HG03139 (cell line): ENCODE results near the gene CIC.

ENCODE experiments used
- ATAC-seq: cut with Tn5 transposase; IDR thresholded peaks from one replicate; pipeline ENCODE4 v1.9.1; 2021; ENCODE audit not compliant: unreplicated experiment

The CIC gene

DNA sequence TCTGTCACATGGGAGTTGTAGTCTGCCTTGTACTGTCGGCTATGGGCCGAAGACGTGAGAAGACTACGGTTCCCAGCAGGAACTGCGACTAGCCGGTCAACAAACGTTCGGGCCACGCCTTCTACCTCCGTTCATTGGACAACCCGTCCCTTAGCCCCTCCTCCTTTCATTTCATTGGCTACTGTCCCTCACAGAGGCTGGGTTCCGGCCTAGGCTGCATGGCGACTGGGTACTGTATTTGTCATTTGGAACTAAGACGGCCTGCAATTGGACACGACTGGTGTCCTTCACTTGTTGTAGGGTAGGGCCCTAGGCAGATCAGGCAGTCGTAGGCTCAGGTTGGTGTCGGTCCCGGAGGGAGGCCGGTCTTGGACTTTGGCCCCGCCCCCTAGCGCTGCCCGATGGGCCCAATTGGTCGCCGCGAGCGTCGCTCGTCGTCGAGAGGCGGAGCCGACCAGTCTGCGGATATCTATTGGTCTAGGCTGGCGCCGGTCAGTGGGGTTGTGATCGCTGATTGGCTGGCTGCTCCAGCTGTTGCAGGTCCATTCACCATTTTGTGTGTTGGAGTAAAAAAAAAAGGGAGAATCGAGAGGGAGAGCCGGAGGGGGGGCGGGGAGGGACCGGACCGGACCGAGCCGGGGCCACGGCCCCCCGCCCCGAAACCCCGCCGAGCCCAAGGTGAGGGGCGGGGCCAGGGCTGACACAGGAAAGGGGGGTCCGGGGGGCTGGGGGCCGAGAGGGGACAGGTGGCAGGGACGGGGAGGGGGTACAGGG, at the start of gene CIC:
Gene CIC, plus strand, starts transcription at position 549 of the 774 bp plus-strand sequence. CDS start 2,532 bp downstream, outside the sequence.
- ATAC-seq: peak; percentile 72

DNA sequence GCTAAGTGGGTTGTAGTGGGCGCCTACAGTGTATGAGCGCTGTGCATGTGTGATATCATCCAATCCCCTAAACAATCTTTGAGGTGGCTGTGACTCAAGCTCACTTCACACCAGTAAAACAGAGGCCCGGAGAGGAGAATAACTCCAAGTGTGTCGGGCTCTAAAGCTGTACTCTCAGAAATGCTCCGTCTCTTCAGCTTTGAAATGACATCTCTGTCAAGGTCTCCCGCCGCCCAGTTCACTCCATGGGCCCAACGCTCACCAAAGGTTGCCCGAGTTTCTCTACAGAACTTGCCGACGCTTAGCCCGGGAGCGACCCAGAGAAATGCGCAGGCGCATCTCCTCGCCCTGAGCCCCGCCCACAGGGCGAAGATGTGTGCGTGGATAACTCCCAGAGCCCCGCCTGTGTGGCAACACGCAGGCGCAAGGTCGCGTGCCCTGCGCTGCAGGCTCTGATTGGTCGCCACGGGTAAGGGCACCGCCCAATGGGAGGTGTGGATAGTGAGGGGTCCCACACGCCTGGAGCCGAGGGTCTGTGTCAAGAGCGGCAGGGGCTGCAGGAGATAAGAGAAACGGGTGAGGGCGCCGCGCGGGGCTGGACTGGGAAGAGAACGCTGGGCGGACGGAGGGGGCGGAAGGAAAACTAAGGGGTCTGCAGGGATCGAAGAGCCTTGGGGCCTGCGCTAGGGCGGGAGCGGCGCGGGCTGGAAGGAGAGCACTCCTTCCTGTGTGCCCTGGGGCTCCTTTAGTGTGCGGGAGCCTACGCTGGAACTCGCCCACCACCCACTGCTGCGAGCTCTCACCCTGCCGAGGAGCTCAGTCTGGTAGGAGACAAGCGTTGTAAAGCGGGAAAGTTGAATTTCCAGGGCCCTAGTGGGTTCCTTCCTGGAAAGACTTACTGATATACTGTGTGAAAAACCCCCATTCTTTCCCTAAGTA, 49.0 kb upstream of the CIC start, which contains the start of gene ZNF526:
Gene ZNF526, plus strand, starts transcription at position 501 of the 939 bp plus-strand sequence. CDS start 4,092 bp downstream, outside the sequence.
- peak; percentile 68 for ATAC-seq

DNA sequence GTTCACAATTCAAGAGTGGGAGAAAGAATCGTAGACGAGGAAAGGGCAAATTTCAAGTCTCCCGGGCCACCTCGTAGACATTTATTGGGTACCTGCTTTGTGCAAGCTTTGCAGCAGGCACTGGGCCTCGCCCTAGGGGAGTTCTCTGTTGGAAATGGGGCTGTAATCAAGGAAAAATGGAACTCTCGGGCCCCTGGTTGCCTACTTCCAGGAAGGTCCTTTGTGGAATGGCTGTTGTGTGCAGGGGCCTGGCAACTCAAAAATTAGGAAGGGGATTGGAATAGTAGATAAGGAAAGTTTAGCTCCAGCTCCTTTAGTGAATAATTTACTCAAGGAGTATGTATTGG, 48.3 kb upstream of the CIC start:
- no peak for ATAC-seq

DNA sequence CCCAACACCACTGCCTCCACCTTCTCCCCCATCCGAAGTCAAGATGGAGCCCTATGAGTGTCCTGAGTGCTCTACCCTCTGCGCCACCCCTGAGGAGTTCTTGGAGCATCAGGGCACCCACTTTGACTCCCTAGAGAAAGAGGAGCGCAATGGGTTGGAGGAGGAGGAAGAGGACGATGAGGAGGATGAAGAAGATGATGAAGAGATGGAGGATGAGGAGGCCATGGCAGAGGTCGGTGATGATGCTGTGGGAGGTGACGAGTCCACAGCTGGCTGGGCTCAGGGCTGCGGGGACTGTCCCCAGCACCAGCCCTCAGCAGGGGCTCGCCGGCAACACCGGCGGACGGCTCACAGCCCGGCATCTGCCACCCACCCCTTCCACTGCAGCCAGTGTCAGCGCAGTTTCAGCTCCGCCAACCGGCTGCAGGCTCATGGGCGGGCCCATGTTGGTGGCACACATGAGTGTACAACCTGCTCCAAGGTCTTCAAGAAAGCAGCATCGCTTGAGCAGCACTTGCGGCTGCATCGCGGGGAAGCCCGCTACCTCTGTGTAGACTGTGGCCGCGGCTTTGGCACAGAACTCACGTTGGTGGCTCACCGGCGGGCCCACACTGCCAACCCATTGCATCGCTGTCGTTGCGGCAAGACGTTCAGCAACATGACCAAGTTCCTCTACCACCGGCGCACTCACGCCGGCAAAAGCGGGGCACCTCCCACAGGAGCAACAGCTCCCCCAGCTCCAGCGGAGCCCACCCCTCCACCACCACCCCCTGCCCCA, 43.9 kb upstream of the CIC start:
- ATAC-seq: no peak

DNA sequence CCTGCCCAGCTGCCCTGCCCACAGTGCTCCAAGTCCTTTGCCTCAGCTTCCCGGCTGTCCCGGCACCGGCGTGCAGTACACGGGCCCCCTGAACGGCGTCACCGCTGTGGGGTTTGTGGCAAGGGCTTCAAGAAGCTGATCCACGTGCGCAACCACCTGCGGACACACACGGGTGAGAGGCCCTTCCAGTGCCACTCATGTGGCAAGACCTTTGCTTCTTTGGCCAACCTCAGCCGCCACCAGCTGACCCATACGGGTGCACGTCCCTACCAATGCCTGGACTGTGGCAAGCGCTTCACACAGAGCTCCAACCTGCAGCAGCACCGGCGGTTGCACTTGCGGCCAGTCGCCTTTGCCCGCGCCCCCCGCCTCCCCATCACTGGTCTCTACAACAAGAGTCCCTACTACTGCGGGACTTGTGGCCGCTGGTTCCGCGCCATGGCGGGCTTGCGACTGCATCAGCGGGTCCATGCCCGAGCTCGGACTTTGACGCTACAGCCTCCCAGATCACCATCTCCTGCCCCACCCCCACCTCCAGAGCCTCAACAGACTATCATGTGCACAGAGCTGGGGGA, 43.2 kb upstream of the CIC start:
- ATAC-seq: no peak

DNA sequence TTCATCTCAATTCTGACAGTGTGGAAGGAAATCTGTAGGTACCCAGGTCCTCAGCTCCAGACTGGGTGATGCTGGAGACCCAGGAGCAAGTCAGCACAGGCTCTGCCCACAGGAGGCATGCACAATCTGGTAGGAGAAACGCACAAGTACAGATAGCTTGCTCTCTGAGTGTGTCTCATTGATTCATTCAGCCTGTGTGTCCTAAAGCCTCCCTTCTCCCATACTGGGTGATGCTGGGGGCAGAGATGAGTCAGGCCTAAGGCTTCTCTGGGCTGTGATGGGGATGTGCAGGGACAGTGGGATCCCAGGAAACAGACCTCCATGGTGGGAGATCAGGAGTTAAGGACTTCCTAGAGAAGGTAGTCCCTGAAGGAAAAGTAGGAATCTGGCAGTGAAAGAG, 42.2 kb upstream of the CIC start:
- no peak for ATAC-seq

DNA sequence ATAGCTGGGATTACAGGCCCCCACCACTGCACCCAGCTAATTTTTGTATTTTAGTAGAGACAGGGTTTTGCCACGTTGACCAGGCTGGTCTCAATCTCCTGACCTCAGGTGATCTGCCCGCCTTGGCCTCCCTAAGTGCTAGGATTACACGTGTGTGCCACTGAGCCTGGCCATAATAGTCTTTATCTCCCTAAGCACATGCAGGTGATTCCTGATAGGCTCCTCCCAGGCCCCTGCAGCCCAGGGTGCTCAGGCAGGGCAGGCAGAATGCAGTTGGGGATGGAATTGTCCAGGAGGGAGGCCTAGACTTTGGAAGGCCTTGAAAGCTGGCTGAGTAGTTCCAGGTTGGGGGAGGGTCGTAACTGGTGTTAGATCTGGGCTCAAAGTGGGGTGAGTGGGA, 40.4 kb upstream of the CIC start:
- no peak for ATAC-seq

DNA sequence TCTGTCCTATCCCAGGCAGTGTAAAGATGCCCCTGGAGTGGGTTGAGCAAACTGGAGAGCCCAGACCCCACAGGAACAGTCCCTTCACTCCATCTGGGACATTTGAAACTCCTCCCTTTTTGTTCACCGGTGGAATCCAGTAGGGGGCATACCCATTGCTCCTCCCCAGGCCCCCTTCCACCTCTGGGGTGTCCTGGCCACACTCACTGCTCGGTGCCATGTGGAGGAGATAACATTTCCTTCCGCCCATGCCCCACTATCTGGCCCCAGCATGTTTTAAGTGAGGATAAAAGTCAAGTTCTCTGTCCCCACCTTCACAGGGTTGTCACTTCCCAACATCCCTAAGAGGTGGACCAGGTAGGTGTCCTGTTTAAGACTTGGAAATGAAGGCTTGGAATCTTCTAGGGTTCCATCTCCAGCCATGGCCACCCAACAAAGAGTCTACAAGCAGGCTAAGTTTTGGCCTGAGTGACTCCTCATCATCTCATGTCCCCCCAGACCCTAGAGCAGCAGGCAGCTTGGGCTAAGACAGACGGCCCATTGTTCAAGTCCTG, 39.7 kb upstream of the CIC start:
- ATAC-seq: no peak

DNA sequence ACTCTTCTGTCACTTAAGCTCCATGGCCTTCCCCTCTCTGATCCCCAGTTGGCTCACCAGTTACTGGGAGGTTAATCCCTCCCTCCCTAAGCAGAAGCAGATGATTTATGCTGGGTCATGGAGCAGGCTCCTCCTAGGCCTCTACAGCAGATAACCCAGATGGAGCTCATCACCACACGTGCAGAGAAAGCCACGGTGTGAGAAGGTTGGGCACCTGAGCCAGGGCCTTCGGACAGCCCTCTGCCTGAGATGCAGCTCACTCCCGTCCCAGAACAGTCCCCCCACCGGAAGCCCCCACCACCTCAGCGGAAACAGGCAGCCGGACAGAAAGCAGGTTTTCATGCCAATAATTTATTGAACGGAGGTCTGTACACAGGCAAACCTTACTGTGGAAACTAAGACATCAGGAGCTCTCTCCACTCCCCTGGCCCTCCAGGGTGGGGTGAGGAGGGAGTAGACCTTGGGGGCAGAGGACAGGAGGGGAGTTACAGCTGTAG, 39.1 kb upstream of the CIC start:
- no peak for ATAC-seq

DNA sequence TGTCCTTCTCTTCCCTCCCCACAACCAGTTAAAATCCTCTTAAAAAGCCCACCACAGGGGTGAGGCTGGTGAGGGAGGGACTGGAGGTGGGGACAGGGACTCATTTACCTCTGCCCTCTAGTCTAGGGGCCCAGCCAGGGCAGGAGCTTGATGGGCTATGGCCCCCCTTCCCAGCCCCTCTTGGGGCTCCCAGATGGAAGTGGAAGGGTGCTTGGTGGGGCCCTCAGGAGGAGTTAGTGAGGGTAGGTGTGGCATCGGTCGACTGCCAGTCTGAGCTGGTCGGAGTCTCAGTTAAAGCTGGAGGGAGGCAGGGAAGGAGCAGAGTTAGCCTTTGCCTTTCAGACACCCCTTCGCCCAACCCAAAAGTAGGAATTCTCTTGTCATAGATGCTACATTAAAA, 38.5 kb upstream of the CIC start:
- ATAC-seq: no peak

DNA sequence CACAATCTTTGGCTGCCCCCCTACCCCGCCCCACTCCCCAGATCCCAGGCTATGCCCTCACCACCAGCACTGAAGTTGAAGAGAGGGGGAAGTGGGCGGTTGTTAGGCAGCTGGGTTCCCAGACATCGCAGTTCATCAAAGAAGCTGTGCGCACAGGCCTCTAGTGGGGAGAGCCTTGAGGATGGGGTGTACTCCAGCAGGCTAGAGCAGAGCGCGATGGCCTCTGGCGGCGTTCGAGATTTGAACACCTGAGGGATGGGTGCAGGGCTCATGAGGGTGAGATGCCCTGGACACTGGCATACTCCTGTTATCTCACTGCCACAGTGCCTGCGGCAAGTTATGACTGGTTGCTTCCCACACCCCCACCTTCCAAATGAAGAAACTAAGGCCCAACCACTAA, 36.6 kb upstream of the CIC start:
- ATAC-seq: no peak

DNA sequence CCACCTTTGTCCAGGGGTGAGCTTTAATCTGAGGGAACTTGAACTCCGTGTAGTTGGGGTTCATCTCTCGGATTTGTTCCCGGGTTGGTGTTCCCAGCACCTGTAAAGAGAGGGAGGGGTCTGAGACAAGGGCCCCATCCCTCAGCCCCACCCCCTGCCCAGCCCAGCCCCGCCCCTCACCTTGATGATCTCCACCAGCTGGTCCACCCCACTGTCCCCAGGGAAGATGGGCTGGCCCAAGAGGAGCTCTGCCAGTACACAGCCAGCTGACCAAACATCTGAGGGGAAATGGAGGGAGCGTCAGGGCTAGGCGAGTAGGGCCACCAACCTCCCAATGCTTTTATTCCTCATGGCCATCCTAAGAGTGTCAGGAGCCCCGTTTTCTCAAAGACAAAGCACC, 35.9 kb upstream of the CIC start:
- no peak for ATAC-seq

DNA sequence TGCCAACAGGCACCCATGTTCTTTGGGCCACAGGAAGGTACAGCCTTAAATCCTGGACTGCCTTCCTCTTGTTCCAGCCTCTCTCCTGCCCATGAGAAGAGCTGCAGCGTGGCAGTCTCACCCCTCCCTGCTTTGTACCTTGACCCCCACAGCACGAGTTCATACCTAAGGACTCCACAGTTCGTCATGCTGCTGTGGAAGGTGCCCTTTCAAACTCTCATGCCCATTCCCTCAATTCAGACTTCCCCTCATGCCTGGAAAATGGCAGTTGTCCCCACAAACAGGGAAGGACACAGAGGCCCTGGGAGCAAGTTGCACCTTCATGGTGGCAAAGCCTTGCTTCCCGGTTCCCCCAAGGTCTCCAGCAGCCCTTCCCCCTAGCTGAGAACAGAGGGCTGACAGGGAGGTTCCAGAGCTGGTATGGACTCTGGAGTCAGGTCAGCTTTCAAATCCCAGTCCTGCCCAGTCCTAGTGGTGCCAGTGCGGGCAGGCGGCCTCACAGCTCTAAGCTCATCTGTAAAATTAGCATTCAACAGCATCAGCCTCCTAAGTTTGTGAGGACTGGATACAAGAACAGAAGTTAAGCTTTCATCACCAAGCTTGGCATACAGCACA, 35.3 kb upstream of the CIC start:
- no peak for ATAC-seq

DNA sequence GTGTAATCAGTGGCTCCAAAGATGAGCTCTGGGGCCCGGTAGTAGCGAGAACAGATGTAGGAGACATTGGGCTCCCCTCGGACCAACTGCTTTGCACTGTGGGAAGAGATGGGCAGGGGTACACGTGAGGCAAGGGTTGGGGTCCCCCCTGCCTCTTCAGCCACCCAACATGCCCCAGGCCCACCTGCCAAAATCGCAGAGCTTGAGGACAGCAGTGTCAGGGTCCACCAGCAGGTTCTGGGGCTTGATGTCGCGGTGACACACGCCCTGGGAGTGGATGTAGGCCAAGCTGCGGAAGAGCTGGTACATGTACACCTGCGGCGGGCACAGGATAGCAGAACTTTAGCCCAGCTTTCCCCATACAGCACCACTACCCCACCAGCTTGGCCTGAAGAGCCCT, 34.7 kb upstream of the CIC start:
- ATAC-seq: no peak

DNA sequence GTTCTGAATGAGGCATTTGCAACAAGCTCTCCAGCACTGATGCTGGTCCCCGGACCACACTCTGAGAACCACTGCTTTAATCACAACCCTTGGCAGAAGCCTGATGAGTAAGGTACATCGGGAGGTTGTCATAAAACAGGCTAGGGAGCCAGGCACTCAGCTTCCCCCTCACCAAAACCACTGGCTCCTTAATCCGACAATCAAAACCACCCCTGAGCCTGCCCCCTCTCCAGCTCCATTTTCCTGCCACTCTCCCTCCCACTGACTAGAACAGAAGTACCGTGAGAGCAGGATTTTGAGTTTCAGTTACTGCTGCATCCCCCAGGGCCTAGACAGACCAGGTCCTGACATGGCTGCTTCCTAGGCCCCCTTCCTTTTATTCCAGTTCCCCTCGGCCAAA, 33.9 kb upstream of the CIC start:
- no peak for ATAC-seq

DNA sequence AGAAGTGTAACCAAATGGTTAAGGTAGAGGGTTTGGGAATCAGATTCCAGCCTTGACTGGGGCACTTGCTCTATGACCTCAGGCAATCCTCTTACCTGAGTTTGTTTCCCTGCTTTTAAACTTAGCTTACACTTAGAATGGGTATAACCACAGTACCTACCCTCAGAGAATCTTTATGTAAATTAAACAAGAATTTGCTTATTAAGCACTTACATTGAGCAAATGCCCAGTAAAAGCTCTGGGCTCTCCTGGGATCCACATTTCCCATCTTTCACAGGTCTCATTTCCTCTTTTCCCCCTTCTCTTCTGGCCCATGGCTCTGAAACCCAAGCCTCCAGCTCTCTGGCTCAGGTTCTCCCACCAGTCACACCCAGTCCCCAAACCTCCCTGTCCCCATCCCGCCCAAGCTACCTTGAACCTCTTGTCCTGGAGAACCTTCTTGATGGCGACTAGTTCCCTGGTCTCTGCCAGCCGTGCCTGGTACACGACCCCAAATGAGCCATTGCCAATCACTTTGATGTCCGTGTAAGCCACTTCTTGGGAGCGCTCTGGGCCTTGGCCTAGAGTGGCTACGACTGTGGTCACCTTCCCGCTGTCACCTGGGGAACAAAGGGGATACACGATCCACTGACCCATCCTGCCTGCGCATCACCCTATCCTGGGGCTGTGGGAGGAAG, 29.4 kb upstream of the CIC start:
- ATAC-seq: no peak

DNA sequence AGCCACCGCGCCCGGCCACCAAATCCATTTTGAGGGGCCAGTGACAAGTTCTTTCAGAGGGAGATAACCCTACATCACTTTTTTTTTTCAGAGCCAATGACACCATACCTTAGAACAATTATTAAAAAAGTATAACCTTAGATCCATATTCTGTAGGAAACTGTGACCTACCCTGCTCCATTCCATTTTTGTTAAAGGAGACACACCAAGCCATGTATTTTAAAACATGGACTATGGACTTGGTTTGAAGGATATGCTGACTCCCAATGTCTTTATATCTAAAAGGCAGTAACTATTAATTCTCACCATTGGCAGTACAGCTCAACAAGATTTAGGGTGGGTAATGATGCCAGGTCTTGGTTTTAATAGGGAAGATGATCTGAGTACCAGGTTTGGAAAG, 27.8 kb upstream of the CIC start:
- no peak for ATAC-seq

DNA sequence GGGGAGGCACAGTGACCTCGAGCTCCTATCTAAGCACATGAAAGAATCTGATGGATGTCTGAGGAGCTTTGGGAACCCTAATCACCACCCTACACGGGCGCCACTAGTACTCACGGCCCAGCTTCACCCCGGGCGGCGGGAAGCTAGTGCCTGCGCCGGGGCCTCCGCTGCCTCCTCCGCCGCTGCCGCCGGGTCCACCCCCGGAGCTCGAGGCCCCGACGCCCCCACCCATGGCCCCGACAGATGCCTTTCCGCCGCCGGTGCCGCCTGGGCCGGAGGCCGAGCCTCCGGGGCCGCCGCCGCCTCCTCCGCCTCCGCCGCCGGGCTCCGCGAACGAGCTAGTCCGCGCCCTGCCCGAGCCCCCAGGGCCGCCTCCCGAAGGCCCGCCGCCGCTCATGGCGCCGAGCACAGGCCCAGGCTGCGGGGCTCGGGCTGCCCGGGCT, 27.0 kb upstream of the CIC start:
- ATAC-seq: no peak
